Measurements from ENCODE around the gene TPRA1.
A peak's percentile ranks its signal among the peaks of the same experiment; 100 is the strongest.
"Not testable (repeated sequence)": the region's sequence is repeated elsewhere in the genome, so short reads cannot be mapped to it uniquely, and the experiment has no call there.

Gene TPRA1

GRCh38 chr3:127535106-127535785 is 55.3 kb downstream of the TPRA1 start:
- no peak for DNase-seq

GRCh38 chr3:127534564-127534963 is 56.0 kb downstream of the TPRA1 start:
- DNase-seq, result no peak

GRCh38 chr3:127534161-127534451 is 56.4 kb downstream of the TPRA1 start:
- DNase-seq, result no peak

GRCh38 chr3:127532561-127533203 is 57.9 kb downstream of the TPRA1 start:
- DNase-seq, result no peak

GRCh38 chr3:127531821-127532220 is 58.7 kb downstream of the TPRA1 start:
- no peak for DNase-seq

GRCh38 chr3:127530863-127531262 is 59.7 kb downstream of the TPRA1 start:
- not testable (repeated sequence) for DNase-seq

GRCh38 chr3:127529346-127530188 is 61.0 kb downstream of the TPRA1 start:
- no peak for DNase-seq

- DNase-seq, result no peak
Measured at GRCh38 chr3:127525373-127525772, 65.2 kb downstream of the TPRA1 start.

GRCh38 chr3:127524296-127524896 is 66.1 kb downstream of the TPRA1 start:
- DNase-seq, result peak; percentile 31 to 86
